ENCODE results near the gene VLDLR. TPM values are rescaled to one million over a fixed set of nuclear protein-coding genes. Genes with fewer than 3 reads are reported as not detected.

The VLDLR gene
- total RNA-seq, 3 donors from 2014 or later (not counting 1 experiment from before 2014, with no cell fraction given): 1.4 to 2.6 (median 2.4) TPM

DNA sequence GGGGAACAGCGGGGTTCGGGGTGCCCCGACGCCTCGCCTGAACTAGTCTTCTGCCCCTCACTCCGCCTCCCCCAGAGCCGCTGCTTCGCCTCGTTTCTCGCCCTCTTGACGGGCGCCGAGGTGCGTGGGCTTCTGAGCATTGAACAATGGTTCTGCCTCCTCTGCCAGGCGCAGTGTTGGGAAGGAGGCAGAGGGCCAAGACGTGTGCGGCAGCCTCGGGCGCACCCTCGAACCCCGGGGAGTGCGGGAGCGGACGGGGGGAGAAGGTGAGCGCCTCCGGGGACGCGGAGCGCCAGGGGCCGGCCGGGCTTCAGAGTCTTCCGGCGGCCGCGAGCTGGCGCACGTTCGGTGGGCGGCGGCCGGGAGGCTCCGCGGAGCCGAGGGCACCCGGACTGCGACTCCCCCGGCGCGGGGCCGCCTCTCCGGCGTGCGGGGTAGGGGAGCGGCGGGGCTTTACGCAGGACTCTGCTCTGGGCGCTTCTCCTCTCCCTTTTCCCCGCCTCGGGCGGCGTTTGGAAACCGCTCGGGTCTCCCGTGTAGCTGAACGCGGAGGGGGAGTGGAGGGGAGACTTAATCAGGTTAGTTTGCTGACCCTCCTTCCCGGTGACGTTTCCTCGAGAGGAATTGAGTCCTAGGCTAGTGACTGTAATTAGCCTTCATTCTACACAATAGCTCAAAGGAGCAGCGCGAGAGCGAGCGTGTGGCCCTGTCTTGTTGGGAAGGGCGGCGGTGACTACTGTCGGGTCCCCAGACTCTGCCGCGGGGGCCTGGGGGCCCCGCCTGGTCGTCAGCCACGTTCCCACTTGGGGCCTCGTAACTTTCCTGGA is 1.1 kb downstream of the VLDLR start:
- peak overlapping the region; percentile 91 for H3K4me3 Mint-ChIP-seq
- Histone ChIP-seq H3K9me3 (ENCODE audit: control insufficient read depth, insufficient read depth, low read length) (no peaks in the 10 kb centered on the region), H3K4me1 (ENCODE audit: control insufficient read depth, insufficient read depth, low read length) (peaks cover 18% of the 10 kb centered on the region), H3K27me3 (ENCODE audit: control insufficient read depth, insufficient read depth, low read length) (peaks cover 14% of the 10 kb centered on the region), H3K4me3 (ENCODE audit: low read length) (peak overlapping the region; percentile 50), H3K27ac (ENCODE audit: low read length) (no peak overlapping the region), H3K36me3 (ENCODE audit: control insufficient read depth, insufficient read depth, low read length) (no peaks in the 10 kb centered on the region)
- peaks cover 17 to 62% of the 10 kb centered on the region in 2 donors for H3K27me3 Mint-ChIP-seq (ENCODE audit: low read depth in 2 of 2)
- peaks cover 18 to 28% of the 10 kb centered on the region in 2 donors for H3K4me1 Mint-ChIP-seq
- ATAC-seq: peak; percentile 25 to 47 (median 38)
- no peak for TF ChIP-seq CTCF (IDR thresholded peaks at IDR 0.05)
- H3K36me3 Mint-ChIP-seq: no peaks in the 10 kb centered on the region
- peak; percentile 3 to 32 for DNase-seq
- intact Hi-C loops (cut with micrococcal nuclease): loop anchor here (2.0 kb wide), 1 partner anchor 32 kb away; no protein-coding TSS in a partner anchor
- H3K9me3 Mint-ChIP-seq: no peaks in the 10 kb centered on the region
- 1% methylated on average over 75 of the region's 82 CpGs for WGBS (ENCODE audit: insufficient coverage)
- H3K27ac Mint-ChIP-seq: peak overlapping the region in 1 of 2 donors; percentile 82

GRCh38 chr9:2623288-2624050 is 1.9 kb downstream of the VLDLR start:
- H3K27ac Mint-ChIP-seq: peak overlapping the region in 1 of 2 donors; percentile 82
- DNase-seq: no peak
- no peak for TF ChIP-seq CTCF (IDR thresholded peaks at IDR 0.05)
- H3K4me1 ChIP-seq (ENCODE audit: control insufficient read depth, insufficient read depth, low read length): peaks cover 18% of the 10 kb centered on the region
- intact Hi-C loops (cut with micrococcal nuclease): loop anchor here (2.0 kb wide), 1 partner anchor 31 kb away; no protein-coding TSS in a partner anchor
- 22% methylated on average over 31 of the region's 34 CpGs for WGBS (ENCODE audit: insufficient coverage)
- peaks cover 17 to 62% of the 10 kb centered on the region in 2 donors for H3K27me3 Mint-ChIP-seq (ENCODE audit: low read depth in 2 of 2)
- H3K9me3 Mint-ChIP-seq: no peaks in the 10 kb centered on the region
- no peak for ATAC-seq
- peaks cover 18 to 28% of the 10 kb centered on the region in 2 donors for H3K4me1 Mint-ChIP-seq
- no peaks in the 10 kb centered on the region for H3K36me3 Mint-ChIP-seq
- H3K27ac ChIP-seq (ENCODE audit: low read length): no peak overlapping the region
- H3K36me3 ChIP-seq (ENCODE audit: control insufficient read depth, insufficient read depth, low read length): no peaks in the 10 kb centered on the region
- H3K4me3 Mint-ChIP-seq: peak overlapping the region; percentile 84
- H3K4me3 ChIP-seq (ENCODE audit: low read length): no peak overlapping the region
- H3K9me3 ChIP-seq (ENCODE audit: control insufficient read depth, insufficient read depth, low read length): no peaks in the 10 kb centered on the region
- peaks cover 14% of the 10 kb centered on the region for H3K27me3 ChIP-seq (ENCODE audit: control insufficient read depth, insufficient read depth, low read length)

DNA sequence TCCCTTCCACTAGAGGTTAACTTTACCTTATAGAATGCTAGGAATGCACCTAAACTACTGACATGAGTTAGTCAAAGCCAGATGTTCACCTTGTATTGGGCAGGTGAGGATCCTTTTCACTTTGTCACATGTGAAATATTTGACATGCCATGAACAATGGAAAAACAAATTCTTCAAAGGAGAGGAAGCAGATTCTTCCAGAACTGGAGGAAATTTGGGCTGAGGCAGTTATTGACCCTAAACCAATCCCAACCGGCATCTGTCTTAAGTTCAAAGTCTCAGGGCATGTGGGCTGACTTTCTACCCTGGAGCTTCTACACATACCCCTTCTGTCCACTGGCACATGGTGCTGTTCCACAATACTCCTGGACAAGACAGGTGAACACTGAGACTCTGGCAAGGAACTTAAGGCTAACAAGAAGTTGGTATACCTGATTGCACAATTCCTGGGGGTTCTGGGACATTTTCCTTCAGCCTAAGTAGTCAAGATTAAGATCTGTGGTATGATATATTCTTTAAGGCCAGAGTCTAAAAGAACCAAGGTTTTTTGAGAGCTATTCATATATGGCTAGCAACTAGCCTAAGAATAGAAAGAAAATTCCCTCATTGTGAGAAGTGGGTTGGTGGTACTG is 2.6 kb downstream of the VLDLR start:
- no peaks in the 10 kb centered on the region for H3K9me3 ChIP-seq (ENCODE audit: control insufficient read depth, insufficient read depth, low read length)
- intact Hi-C loops (cut with micrococcal nuclease): no loop called here
- Mint-ChIP-seq H3K4me1 (peaks cover 18 to 28% of the 10 kb centered on the region in 2 donors), H3K27me3 (ENCODE audit: low read depth in 2 of 2) (peaks cover 17 to 60% of the 10 kb centered on the region in 2 donors), H3K4me3 (peak overlapping the region; percentile 61), H3K36me3 (no peaks in the 10 kb centered on the region), H3K27ac (no peak overlapping the region), H3K9me3 (no peaks in the 10 kb centered on the region)
- H3K27ac ChIP-seq (ENCODE audit: low read length): no peak overlapping the region
- 100% methylated on average over 1 of the region's 1 CpG for WGBS (ENCODE audit: insufficient coverage)
- H3K4me1 ChIP-seq (ENCODE audit: control insufficient read depth, insufficient read depth, low read length): peaks cover 18% of the 10 kb centered on the region
- DNase-seq (no peak), ATAC-seq (no peak)
- no peak overlapping the region for H3K4me3 ChIP-seq (ENCODE audit: low read length)
- TF ChIP-seq CTCF (IDR thresholded peaks at IDR 0.05): no peak
- peaks cover 14% of the 10 kb centered on the region for H3K27me3 ChIP-seq (ENCODE audit: control insufficient read depth, insufficient read depth, low read length)
- H3K36me3 ChIP-seq (ENCODE audit: control insufficient read depth, insufficient read depth, low read length): no peaks in the 10 kb centered on the region
